WTC11 (cell line): ENCODE data around the gene TULP3.

ENCODE experiments used
- ATF6 ChIP-seq: sonication (generic); formaldehyde crosslinking; IDR thresholded peaks from 2 replicates; pipeline ENCODE4 v1.8.1; 2023; ENCODE audit warnings: mild to moderate bottlenecking, missing genetic modification reagents
- ETV6 ChIP-seq: sonication (generic); formaldehyde crosslinking; IDR thresholded peaks from 2 replicates; pipeline ENCODE4 v1.8.1; 2022; ENCODE audit warnings: mild to moderate bottlenecking, missing genetic modification reagents
- HMGXB4 ChIP-seq: sonication (generic); formaldehyde crosslinking; IDR thresholded peaks from 2 replicates; pipeline ENCODE4 v1.8.1; 2023; ENCODE audit warnings: mild to moderate bottlenecking, moderate library complexity, missing genetic modification reagents
- JUN ChIP-seq: sonication (generic); formaldehyde crosslinking; IDR thresholded peaks from 2 replicates; pipeline ENCODE4 v1.8.0; 2023; ENCODE audit warnings: mild to moderate bottlenecking, missing genetic modification reagents
- MXD4 ChIP-seq: fragments of 250-450 bp; sonication (Bioruptor Pico); IDR thresholded peaks from 2 replicates; pipeline ENCODE4 v1.8.0; 2021; ENCODE audit warnings: mild to moderate bottlenecking, moderate library complexity, borderline replicate concordance
- NFYB ChIP-seq: sonication (generic); formaldehyde crosslinking; conservative IDR thresholded peaks from 2 replicates; pipeline ENCODE4 v1.8.0; 2022; ENCODE audit warnings: low read depth, missing genetic modification reagents
- TF ChIP-seq, protein P1 (sequence below): fragments of 250-450 bp; sonication (Bioruptor Pico); IDR thresholded peaks from 2 replicates; pipeline ENCODE4 v1.9.0; 2021; ENCODE audit warnings: mild to moderate bottlenecking, borderline replicate concordance
- TF ChIP-seq, protein P2 (sequence below): sonication (generic); formaldehyde crosslinking; IDR thresholded peaks from 2 replicates; pipeline ENCODE4 v1.8.1; 2023; ENCODE audit warnings: mild to moderate bottlenecking, missing genetic modification reagents, moderate library complexity
- TF ChIP-seq, protein P3 (sequence below): fragments of 200-600 bp; IDR thresholded peaks from 2 replicates; pipeline ENCODE4 v1.8.0; 2022; ENCODE audit warnings: antibody characterized with exemption
- TF ChIP-seq, protein P4 (sequence below): sonication (generic); formaldehyde crosslinking; IDR thresholded peaks from 2 replicates; pipeline ENCODE4 v1.8.0; 2022; ENCODE audit warnings: mild to moderate bottlenecking, missing genetic modification reagents
- TF ChIP-seq, protein P5 (sequence below): sonication (generic); formaldehyde crosslinking; IDR thresholded peaks from 2 replicates; pipeline ENCODE4 v1.8.0; 2022; ENCODE audit warnings: mild to moderate bottlenecking, missing genetic modification reagents
- TF ChIP-seq, protein P6 (sequence below): sonication (generic); formaldehyde crosslinking; IDR thresholded peaks from 2 replicates; pipeline ENCODE4 v1.8.1; 2022; ENCODE audit warnings: mild to moderate bottlenecking, missing genetic modification reagents, moderate library complexity, borderline replicate concordance
- TF ChIP-seq, protein P7 (sequence below): sonication (generic); formaldehyde crosslinking; IDR thresholded peaks from 2 replicates; pipeline ENCODE4 v1.8.0; 2022; ENCODE audit warnings: missing genetic modification reagents

GRCh38 chr12:2890001-2890387, 697 bp upstream of the TULP3 start:
- TF ChIP-seq, protein P1, sequence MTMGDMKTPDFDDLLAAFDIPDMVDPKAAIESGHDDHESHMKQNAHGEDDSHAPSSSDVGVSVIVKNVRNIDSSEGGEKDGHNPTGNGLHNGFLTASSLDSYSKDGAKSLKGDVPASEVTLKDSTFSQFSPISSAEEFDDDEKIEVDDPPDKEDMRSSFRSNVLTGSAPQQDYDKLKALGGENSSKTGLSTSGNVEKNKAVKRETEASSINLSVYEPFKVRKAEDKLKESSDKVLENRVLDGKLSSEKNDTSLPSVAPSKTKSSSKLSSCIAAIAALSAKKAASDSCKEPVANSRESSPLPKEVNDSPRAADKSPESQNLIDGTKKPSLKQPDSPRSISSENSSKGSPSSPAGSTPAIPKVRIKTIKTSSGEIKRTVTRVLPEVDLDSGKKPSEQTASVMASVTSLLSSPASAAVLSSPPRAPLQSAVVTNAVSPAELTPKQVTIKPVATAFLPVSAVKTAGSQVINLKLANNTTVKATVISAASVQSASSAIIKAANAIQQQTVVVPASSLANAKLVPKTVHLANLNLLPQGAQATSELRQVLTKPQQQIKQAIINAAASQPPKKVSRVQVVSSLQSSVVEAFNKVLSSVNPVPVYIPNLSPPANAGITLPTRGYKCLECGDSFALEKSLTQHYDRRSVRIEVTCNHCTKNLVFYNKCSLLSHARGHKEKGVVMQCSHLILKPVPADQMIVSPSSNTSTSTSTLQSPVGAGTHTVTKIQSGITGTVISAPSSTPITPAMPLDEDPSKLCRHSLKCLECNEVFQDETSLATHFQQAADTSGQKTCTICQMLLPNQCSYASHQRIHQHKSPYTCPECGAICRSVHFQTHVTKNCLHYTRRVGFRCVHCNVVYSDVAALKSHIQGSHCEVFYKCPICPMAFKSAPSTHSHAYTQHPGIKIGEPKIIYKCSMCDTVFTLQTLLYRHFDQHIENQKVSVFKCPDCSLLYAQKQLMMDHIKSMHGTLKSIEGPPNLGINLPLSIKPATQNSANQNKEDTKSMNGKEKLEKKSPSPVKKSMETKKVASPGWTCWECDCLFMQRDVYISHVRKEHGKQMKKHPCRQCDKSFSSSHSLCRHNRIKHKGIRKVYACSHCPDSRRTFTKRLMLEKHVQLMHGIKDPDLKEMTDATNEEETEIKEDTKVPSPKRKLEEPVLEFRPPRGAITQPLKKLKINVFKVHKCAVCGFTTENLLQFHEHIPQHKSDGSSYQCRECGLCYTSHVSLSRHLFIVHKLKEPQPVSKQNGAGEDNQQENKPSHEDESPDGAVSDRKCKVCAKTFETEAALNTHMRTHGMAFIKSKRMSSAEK (CRISPR knock-in tag): no peak
- TF ChIP-seq, protein P2, sequence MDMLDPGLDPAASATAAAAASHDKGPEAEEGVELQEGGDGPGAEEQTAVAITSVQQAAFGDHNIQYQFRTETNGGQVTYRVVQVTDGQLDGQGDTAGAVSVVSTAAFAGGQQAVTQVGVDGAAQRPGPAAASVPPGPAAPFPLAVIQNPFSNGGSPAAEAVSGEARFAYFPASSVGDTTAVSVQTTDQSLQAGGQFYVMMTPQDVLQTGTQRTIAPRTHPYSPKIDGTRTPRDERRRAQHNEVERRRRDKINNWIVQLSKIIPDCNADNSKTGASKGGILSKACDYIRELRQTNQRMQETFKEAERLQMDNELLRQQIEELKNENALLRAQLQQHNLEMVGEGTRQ (CRISPR knock-in tag): no peak
- TF ChIP-seq JUN: no peak
- TF ChIP-seq MXD4 (CRISPR knock-in tag): no peak
- no peak for TF ChIP-seq HMGXB4 (CRISPR knock-in tag)
- TF ChIP-seq, protein P3, sequence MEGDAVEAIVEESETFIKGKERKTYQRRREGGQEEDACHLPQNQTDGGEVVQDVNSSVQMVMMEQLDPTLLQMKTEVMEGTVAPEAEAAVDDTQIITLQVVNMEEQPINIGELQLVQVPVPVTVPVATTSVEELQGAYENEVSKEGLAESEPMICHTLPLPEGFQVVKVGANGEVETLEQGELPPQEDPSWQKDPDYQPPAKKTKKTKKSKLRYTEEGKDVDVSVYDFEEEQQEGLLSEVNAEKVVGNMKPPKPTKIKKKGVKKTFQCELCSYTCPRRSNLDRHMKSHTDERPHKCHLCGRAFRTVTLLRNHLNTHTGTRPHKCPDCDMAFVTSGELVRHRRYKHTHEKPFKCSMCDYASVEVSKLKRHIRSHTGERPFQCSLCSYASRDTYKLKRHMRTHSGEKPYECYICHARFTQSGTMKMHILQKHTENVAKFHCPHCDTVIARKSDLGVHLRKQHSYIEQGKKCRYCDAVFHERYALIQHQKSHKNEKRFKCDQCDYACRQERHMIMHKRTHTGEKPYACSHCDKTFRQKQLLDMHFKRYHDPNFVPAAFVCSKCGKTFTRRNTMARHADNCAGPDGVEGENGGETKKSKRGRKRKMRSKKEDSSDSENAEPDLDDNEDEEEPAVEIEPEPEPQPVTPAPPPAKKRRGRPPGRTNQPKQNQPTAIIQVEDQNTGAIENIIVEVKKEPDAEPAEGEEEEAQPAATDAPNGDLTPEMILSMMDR: no peak
- TF ChIP-seq NFYB (CRISPR knock-in tag): no peak
- TF ChIP-seq, protein P4, sequence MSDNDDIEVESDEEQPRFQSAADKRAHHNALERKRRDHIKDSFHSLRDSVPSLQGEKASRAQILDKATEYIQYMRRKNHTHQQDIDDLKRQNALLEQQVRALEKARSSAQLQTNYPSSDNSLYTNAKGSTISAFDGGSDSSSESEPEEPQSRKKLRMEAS: no peak
- TF ChIP-seq, protein P5, sequence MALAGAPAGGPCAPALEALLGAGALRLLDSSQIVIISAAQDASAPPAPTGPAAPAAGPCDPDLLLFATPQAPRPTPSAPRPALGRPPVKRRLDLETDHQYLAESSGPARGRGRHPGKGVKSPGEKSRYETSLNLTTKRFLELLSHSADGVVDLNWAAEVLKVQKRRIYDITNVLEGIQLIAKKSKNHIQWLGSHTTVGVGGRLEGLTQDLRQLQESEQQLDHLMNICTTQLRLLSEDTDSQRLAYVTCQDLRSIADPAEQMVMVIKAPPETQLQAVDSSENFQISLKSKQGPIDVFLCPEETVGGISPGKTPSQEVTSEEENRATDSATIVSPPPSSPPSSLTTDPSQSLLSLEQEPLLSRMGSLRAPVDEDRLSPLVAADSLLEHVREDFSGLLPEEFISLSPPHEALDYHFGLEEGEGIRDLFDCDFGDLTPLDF (CRISPR knock-in tag): no peak
- TF ChIP-seq, protein P6, sequence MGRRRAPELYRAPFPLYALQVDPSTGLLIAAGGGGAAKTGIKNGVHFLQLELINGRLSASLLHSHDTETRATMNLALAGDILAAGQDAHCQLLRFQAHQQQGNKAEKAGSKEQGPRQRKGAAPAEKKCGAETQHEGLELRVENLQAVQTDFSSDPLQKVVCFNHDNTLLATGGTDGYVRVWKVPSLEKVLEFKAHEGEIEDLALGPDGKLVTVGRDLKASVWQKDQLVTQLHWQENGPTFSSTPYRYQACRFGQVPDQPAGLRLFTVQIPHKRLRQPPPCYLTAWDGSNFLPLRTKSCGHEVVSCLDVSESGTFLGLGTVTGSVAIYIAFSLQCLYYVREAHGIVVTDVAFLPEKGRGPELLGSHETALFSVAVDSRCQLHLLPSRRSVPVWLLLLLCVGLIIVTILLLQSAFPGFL (CRISPR knock-in tag): no peak
- no peak for TF ChIP-seq ETV6 (CRISPR knock-in tag)
- TF ChIP-seq, protein P7, sequence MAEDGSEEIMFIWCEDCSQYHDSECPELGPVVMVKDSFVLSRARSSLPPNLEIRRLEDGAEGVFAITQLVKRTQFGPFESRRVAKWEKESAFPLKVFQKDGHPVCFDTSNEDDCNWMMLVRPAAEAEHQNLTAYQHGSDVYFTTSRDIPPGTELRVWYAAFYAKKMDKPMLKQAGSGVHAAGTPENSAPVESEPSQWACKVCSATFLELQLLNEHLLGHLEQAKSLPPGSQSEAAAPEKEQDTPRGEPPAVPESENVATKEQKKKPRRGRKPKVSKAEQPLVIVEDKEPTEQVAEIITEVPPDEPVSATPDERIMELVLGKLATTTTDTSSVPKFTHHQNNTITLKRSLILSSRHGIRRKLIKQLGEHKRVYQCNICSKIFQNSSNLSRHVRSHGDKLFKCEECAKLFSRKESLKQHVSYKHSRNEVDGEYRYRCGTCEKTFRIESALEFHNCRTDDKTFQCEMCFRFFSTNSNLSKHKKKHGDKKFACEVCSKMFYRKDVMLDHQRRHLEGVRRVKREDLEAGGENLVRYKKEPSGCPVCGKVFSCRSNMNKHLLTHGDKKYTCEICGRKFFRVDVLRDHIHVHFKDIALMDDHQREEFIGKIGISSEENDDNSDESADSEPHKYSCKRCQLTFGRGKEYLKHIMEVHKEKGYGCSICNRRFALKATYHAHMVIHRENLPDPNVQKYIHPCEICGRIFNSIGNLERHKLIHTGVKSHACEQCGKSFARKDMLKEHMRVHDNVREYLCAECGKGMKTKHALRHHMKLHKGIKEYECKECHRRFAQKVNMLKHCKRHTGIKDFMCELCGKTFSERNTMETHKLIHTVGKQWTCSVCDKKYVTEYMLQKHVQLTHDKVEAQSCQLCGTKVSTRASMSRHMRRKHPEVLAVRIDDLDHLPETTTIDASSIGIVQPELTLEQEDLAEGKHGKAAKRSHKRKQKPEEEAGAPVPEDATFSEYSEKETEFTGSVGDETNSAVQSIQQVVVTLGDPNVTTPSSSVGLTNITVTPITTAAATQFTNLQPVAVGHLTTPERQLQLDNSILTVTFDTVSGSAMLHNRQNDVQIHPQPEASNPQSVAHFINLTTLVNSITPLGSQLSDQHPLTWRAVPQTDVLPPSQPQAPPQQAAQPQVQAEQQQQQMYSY: no peak
- TF ChIP-seq ATF6: no peak
